Retina (tissue), 1 donor: ENCODE measurements around the gene DGKD.

Source experiments
- DNase-seq: peaks from one replicate; pipeline ENCODE4 v3.0.0-alpha.2; 2016

The DGKD gene

GRCh38 chr2:233338046-233338445 lies 16.2 kb upstream of the DGKD start:
- DNase-seq, result no peak

DNA sequence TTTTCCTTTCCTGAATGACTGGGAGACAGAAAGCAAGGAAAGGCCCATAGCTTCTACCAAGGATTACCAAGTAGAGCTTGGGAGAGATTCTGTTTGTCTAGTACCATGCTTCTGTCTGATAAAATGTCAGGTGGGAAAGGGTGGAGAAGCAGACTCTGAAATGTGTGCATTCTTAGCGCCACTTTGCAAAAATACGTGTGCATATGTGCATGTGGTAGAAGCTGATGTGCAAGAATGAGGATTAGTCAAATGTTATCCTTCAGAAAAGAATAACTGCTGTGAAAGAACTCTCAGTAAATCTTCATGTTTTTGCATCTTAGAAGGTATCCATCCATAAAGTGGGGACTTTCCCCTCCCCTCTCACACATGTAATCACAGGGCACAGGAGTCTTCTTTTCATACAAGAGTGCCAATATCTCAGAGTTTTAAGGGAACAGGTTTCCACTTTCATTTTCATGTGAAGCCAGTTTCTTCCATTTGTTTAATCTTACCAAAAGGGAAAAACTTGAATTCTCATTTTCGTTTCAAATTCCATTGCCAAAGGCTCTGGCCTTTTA lies 15.4 kb upstream of the DGKD start:
- no peak for DNase-seq

- no peak for DNase-seq
Measured at GRCh38 chr2:233339427-233339826, 14.9 kb upstream of the DGKD start.

GRCh38 chr2:233341296-233341695 lies 13.0 kb upstream of the DGKD start:
- DNase-seq, result no peak

DNA sequence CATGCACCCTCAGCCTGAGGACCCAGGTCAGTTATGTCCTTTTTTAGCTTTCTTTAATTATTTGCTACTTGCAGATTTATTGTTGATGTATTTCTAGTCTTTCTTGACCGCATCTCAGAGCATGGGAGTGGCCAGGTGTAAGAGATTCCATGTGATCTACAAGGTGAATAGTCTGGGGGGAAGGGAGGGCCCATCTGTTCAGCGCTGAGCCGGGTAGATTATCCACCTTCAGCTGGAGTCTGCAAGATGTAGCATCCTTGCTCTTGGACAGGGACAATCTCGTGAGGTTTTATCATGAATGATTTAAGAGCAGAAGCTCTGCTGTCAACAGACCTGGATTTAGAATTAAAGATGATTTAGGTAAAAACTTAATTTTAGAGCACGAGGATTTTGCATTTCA lies 12.0 kb upstream of the DGKD start:
- no peak for DNase-seq

GRCh38 chr2:233343171-233343705 lies 11.1 kb upstream of the DGKD start:
- no peak for DNase-seq

GRCh38 chr2:233346376-233346775 lies 7.9 kb upstream of the DGKD start:
- no peak for DNase-seq

- DNase-seq, result no peak
Measured at GRCh38 chr2:233346930-233347329, 7.4 kb upstream of the DGKD start.

- no peak for DNase-seq
Measured at GRCh38 chr2:233349005-233349998, 5.0 kb upstream of the DGKD start.

- peak; percentile 25 for DNase-seq
Measured at GRCh38 chr2:233350708-233351107, 3.6 kb upstream of the DGKD start.

DNA sequence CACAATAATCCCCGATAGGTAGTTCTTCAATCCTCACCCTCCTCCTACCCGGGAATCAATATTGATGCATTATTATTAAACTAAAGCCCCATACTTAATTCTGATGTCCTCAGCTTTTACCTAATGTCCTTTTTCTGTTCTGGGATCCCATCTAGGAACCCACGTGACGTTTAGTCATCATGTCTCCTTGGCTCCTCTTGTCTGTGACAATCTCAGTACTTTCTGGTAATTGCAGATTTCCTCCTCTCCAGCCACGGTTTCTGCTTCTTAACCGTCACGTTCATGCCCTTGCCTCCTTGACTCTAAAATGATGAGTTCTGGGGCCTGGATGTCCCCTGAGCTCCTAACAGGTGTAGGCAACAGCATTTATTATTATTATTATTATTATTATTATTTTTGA lies 2.9 kb upstream of the DGKD start:
- DNase-seq, result no peak

DNA sequence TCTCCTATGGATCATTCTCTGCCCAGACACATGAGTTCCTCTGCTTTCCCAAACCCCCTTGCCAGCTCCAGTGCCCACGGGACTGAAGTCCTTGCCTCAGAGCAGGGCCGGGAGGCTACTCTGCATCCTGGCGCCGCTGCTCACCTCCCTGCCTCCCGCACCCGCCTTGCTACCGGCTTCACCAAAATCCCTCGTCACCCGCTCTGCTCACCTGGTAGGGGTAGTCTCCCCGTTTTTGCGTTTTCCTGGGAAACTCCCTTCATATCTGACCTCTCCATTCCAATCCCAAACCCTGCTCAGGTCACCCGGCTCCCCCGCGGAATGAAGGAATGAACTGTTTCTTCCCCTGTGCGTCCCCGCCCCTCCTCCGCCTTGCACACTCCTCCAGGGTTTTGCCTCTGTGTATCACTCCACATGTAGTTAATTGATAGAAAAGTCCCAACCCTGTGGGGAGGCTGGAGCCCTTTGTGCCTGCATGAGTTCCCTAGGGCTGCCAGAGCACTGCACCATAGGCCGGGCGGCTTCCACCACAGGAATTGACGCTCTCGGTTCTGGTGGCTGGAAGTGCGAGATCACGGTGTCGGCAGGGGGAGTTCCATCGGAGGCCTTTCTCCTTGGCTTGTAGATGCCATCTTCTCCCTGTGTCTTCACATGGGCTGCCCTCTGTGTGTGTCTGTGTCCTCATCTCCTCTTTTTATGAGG lies 2.0 kb upstream of the DGKD start:
- no peak for DNase-seq

DNA sequence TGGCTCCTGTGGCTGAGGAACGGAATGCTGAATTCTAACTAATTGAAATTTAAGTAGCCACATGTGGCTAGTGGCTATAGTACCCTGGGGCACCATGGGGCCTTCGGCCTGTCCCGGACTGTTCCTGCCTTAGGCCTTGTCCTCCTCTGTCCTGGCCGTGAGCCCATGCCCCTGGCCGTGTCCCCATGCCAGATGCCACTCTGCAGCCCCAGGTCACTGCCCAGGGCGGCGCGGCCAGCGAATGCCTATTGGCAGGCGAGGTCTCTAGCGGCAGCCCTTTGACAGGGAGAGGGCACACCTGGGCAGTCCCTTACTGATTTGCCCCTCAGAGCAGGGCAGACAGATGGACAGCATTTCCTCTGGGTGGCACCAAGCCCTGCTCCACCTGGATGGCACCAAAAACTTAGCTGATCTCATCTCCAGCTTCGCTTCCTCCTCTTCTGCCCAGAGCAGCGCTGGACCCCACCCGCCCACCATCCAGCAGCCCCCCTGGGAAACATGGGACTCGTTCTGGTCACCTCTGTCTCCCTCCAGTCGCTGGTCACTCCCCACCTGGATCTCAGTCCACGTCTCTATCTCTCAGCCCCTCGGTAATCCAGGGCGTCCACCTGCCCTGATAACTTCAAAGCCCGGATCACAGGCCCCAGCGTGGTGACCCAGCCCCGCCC lies 1.1 kb upstream of the DGKD start:
- DNase-seq, result no peak

DNA sequence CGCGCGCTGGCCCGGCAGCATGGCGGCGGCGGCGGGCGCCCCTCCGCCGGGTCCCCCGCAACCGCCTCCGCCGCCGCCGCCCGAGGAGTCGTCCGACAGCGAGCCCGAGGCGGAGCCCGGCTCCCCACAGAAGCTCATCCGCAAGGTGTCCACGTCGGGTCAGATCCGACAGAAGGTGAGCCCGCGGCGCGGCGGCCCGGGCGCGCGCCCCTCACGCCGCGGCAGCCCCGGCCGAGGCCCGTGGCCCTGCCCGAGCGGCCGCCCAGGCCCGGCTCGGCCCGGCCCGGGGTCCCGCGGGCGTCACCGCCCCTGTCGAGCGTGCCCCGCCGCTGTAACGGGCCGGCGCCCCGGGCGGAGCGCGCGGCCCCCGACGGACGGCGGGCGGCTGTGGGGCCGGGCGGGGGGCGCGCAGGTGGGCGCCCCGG lies 218 bp downstream of the DGKD start:
- peak; percentile 34 for DNase-seq

DNA sequence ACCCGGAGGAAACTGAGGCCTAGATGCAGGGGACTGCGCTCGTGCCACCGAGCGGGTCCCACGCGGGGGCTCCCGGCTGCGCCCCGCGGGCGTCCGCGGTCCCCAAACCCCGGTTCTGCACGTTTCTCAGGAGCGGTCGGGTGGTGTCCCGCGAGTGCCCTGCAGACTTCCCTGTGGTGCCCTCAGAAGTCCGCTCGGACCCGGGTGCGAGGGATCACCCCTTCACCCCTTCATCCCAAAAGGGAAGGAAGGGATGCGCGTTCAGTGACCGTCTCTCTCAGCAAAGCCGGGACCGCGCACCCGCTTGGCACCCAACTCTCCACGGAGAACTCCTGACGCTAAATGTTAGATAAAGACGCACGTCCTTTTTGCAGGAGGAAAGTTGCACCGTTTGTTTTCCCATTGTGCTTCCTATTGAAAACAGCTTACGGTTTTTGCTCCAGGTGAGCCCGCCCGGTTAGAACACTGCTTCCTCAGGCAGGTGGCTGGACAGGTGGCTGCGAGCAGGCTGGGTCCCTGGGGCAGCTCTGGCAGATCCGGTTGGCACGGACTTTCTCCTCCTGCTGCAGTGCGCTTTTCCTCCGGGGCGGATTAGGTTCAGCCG lies 779 bp downstream of the DGKD start:
- peak; percentile 50 for DNase-seq

- no peak for DNase-seq
Measured at GRCh38 chr2:233355916-233356315, 1.6 kb downstream of the DGKD start.

GRCh38 chr2:233356546-233357308 lies 2.4 kb downstream of the DGKD start:
- no peak for DNase-seq

DNA sequence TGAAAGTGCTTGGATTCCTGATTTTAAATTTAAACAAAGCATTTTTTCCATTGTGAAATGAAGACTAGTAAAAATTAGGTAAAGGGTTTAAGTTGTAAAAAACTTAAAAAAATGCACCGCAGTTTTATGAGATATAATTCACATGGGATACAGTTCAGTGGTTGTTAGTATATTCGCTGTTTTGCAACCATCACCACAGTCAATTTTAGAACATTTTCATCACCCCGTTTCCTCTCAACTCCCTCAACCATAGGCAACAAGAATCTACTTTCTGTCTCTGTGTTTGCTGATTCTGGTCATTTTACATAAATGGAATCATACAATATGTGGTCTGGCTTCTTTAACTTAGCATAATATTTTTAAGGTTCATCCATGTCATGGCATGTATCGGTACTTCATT lies 4.0 kb downstream of the DGKD start:
- DNase-seq, result no peak

DNA sequence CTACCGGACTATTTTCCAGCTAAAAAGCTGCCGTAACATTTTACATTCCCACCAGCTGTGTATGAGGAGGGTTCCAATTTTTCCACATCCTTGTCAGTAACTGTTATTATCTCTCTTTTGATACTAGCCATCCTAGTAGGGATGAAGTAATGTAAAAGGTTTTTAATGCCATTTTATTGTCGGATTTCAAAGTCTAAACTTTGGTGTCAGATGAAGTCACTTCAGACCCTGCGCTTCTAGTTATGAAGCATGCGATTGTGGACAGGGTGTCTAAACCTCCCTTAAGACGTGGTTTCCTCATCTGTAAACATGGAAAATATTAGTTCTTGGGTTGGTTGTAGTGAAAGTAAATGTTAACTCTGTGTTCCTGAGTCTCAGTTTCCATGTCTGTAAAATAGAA lies 4.7 kb downstream of the DGKD start:
- no peak for DNase-seq

DNA sequence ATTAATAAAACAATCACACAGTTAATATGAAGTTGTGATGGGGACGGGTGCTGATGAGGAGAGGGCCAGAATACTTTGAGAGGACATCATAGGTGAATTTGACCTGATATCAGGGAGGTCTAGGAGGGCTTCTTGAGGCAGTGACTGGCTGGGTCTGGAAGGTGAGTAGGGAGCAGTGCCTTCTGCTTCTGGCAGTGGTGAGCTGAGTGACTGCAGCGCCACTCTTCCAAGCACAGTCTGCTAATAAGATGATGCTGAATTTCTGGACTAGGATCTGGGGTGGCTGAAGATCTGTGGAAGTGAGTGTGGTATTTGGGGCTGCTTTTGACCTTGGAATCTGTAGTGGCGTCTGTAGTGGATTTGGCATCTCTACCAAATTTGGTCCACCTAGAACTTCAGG lies 5.5 kb downstream of the DGKD start:
- no peak for DNase-seq

GRCh38 chr2:233360771-233361176 lies 6.5 kb downstream of the DGKD start:
- DNase-seq, result no peak

- no peak for DNase-seq
Measured at GRCh38 chr2:233361297-233361696, 7.0 kb downstream of the DGKD start.
